IPS-NIHi7 (cell line): ENCODE results near the gene DUSP5.
A peak's percentile ranks its signal among the peaks of the same experiment; 100 is the strongest.
"Not testable (repeated sequence)": the region's sequence is repeated elsewhere in the genome, so short reads cannot be mapped to it uniquely, and the experiment has no call there.

Source experiments
- DNase-seq: peaks from one replicate; pipeline ENCODE4 v3.0.0; 2012; ENCODE audit warnings: mixed read lengths; ENCODE audit errors: extremely low spot score

The DUSP5 gene, protein sequence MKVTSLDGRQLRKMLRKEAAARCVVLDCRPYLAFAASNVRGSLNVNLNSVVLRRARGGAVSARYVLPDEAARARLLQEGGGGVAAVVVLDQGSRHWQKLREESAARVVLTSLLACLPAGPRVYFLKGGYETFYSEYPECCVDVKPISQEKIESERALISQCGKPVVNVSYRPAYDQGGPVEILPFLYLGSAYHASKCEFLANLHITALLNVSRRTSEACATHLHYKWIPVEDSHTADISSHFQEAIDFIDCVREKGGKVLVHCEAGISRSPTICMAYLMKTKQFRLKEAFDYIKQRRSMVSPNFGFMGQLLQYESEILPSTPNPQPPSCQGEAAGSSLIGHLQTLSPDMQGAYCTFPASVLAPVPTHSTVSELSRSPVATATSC

DNA sequence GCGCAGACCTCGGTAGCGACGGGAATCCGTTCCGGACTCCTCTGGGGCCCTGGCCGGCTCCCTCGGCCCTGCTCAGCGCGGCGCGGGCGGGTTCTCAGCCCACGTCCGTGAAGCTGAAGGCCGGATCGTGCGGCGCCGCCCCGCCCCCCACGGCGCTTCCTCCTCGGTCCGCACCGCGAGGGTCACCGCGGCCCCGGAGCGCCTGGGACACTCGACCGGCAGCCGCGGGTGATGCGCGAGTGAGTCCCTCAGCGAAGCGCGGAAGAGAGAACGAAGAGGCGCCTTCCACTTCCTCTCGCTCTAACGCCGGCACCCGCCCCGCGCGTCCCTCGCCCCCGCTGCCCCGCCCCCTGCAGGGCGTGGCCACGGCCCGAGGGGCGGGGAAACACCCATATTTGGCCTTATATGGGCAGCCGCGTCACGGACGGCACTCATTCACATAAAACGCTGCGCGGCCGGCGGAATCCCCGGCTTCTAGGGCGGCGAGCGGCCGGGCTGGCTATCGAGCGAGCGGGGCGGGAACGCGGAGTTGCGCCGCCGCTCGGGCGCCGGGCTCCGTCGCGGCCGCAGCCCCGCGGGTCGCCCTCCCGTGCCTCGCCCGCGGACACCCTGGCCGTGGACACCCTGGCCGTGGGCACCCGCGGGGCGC is at the start of gene DUSP5:
TSS of gene DUSP5 (plus strand) at position 470 of the 649 bp plus-strand sequence. CDS start 215 bp downstream, outside the sequence.
- DNase-seq: peak; percentile 86

DNA sequence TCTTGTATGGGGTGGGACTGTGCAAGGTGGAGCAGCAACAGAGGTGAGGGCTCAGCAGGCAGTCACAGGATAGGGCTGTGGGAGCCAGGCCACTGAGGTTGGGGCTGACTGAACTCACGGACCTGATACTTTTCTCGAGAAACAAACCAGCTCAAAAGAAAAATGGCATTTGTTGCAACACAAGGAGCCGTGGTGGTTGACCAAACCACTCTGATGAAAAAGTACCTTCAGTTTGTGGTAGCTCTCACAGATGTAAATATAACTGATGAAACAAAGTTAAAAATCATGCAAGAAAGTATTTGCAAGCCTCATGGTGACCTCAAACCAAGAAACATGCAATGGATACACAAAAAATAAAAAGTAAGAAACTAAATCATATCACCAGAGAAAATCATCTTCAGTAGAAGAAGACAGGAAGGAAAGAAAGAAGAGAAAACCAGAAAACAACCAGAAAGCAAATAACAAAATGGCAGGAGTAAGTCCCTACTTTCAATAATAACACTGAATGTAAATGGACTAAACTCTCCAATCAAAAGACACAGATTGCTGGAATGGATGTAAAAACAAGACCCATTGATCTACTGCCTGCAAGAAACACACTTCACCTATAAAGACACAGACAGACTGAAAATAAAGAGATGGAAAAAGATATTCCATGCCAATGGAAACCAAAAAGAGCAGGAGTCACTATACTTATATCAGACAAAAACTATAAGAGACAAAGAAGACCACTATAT is 48.9 kb upstream of the DUSP5 start:
- DNase-seq: no peak

DNA sequence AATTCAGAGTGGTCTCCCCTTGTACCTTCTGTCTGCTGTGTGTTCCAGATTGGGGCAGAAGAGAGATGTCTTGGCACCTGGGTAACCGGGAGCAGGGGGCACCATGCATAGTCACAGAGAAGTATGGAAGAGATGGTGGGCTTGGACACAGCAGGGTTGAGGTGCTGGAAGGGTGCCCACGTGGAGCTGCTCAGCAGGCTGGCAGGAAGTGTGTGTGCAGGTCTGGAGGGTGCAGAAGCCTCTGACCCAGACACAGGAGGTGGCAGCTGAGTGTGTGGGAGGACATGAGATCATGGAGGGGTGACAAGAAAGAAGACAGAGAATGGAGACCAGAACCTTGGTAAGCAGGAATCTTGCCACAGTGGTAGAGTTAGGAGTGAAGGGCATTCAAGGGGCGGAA is 42.3 kb upstream of the DUSP5 start:
- no peak for DNase-seq

DNA sequence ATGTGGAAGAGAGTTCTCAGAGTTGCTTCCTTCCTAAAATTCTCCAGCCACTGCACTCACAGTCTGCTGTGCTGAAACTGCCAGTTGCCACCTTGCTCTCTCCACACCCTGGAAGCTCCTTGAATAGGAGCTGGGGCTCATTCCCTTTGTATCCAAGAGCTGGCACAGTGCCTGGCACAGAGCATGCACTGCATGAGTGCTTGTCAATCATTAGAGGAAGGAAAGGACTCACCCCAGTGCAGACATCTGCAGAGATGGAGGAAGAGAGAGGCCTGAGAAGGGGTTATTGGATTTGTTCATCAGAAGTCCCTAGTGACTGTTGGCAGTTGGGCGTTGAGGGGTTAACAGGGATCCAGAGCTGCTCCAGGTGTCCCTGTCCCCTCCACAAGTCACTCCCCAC is 41.7 kb upstream of the DUSP5 start:
- DNase-seq: no peak

DNA sequence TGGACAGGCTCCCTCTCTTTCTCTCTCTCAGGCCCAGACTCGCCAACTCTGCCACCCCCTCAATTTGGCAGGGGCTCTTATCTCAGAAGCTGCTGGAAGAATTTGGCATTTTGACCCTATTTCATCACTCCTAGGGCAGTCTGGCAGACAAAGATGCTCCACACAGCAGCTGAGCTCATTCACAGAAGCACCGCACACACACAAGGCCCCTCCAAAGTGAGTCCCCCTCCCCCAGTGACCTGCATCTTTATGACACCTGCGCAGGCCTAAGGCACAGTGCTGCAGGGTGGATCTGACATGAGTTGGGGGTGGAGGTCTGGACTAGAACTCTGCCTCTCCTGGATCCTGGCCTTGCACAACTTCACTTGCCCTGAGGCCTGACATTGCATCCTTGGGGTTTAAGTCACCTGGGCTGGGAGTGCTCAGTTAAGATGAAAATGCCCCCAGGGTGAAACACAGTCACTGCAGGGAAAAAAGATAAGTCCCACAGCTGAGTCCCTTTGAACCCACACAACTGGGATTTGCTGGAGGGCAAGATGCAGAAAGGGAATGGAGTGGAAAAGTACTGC is 41.1 kb upstream of the DUSP5 start:
- no peak for DNase-seq

DNA sequence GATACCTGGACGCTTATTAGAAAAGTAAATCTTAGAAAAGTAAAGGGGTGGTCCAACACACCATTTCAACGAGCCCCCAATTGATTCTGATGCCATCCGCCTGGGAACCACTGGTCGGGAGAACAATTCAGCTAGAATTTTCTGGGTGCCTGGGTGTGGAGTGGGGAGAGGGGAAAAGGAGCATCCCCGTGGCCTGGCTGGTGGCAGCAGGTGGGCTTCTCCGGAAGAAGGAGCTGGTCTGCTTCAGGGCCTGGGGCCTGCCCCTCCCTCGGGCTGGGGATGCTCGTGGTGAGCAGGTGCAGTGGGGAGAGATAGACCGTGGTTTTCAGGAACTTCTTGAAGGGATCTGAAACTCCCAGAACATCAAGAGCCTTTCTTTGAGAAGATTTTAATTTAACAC is 39.9 kb upstream of the DUSP5 start:
- DNase-seq: no peak

DNA sequence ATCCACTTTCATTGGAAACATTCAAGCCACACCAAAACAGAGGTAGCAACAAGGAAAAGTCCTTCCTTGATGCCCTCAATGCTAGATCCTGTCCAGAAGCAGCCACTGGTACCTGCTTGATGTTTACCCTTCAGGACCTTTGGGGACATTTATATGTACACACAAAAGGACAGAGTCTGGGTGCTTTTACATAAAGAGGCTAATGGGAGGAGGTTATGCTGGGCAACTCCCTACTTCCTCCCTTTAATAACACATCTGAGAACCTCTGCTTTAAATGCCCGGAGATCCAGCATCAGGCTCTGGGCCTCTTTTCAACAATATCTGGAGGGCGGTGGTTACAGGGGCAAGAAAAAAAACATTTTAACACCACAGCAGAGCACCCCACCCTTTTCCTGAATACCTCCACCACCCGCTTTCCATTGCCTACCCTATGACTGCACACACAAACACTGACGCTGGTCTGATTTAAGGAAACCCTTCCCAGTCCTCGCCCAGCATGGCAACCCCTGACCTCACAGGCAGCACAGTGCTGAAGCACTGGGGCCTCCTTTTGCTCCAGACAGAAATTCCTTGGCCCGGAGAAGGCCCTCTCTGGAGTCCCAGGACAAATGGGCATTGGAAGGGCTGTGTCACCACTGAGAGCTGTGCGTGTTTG is 39.3 kb upstream of the DUSP5 start:
- no peak for DNase-seq

DNA sequence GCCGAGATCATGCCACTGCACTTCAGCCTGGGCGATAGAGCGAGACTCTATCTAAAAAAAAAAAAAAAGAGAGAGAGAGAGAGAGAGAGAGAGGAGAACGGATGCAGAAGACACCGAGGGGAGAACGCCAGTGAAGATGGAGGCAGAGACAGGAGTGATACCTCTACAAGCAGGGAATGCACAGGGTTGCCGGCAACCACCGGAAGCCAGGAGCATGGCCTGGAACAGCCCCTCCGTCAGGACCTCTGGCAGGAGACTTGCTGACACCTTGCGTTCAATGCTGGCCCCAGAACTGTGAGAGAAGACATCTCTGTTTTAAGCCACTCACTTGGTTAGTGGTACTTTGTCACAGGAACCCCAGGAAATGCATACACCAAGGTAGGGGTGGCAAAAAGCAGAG is 38.1 kb upstream of the DUSP5 start:
- DNase-seq: no peak

DNA sequence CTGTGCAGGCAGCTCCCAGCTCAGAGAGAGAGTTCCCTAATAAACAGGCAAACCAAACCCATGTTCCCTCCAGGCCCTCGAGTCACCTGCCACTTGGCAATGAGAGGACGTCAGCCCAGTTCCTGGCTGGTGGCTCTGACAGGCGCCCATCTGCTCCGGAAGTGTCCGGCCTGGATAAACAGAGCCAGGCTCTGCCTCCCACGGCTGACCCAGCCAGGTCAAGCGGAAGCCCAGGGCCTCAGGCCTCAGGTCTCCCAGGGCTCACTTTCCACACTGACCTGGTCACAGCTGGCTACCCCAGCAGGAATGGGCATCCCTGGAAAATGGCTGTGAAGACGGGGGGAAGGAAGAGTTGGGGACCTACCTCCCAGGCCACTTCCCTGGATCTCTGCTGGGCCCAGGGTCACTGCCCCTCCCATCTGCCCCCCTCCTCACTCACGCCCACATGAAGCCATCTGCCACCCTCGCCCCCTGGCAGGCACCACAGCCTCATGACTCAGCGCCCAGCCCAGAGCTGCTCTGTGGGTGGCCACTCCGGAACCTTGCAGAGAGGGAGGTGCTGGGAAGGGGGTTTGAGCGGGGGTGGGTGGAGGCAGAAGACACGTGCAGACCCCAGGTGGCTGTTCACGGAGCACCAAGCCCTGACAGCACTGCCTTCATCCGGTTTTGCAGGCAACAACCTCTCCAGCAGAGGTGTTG is 37.4 kb upstream of the DUSP5 start:
- DNase-seq: no peak

DNA sequence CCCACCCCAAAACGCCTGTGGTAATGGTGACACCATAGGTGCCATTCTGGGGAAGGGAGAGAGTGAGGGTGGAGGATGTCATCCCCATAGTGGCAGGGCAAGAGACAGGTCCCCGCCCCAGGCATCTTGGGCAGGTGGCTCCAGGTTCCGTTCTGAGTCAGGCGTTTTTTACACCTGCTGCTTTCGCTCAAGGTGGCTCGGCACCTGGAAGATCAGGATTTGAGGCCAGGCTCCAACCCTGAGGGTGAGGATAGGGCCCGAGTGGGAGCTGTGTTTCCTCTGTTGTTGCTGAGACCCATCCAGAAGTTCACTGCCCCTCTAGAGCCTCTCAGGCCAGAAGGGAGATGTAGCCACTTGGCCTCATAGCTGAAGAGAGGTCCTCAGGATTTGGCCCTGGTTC is 36.6 kb upstream of the DUSP5 start:
- no peak for DNase-seq

DNA sequence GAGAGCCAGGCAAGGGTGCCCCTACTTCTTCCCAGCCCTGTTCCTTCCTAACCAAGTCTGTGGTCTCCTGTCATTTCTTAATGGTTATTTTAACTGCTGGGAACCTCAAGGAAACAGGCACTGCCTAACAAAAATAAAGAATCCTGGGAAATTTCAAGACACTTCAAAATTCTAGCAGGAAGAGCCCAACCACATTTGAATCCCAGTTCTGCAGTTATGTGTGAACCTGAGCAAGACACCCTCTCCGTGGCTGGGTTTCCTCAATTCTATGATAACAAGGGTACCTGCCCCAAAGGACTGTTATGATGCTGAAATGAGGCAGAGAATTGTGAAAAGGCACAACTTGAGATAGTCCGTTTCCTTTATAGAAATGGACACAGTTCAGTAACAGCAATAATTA is 36.2 kb upstream of the DUSP5 start:
- DNase-seq: no peak

DNA sequence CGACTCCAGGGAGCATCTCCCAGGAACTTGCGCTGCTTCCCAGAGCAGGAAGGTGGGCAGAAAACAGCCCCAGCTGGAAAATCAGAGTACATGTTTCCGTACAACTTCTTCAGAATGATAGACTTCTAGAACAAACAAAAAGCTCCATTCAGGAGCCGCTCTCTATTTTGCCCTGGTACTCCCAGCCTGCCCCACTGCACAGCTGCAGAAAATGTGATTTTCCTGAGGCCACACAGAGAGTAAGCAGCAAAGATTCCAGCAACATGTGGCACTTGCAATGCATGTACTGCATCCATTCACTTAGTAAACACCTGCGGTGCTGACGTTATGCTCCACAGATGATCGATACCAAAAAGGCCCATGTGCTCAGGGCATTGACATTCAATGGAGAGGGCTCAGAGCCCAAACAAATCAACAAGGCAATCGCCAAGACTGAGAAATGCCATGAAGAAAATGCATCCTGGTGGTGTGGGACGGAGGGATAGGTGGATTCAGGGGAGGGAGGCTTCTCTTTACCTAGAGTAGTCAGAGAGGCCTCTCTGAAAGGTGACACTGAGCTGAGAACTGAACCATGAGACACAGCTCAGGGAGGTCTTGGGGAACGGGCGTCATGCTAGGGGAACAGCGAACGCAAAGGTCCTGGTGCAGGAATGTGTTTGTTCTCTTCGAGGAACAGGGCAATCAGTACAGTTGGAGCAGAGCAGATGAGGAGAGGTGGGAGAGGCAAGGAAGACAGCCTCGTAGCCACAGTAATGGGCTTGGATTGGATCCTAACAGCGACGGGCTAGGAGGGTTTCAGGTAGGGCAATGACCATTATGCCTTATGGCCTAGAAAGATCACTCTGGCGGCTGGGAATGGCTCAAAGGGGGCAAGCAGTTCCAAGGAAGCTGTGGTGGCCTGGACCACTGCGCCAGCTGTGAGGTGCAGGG is 35.3 kb upstream of the DUSP5 start:
- no peak for DNase-seq

DNA sequence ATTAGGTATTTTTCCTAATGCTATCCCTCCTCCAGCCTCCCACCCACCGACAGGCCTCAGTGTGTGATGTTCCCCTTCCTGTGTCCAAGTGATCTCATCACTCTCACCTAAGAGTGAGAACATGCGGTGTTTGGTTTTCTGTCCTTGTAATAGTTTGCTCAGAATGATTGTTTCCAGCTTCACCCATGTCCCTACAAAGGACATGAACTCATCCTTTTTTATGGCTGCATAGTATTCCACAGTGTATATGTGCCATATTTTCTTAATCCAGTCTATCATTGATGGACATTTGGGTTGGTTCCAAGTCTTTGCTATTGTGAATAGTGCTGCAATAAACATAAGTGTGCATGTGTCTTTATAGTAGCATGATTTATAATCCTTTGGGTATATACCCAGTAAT is 29.4 kb upstream of the DUSP5 start:
- not testable (repeated sequence) for DNase-seq

DNA sequence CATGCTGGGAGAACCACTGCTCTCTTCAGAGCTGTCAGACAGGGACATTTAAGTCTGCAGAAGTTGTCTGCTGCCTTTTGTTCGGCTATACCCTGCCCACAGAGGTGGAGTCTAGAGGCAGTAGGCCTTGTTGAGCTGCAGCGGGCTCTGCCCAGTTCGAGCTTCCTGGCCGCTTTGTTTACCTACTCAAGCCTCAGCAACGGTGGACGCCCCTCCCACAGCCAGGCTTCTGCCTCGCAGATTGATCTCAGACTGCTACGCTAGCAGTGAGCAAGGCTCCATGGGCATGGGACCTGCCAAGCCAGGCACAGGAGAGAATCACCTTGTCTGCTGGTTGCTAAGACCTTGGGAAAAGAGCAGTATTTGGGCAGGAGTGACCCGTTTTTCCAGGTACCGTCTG is 27.2 kb upstream of the DUSP5 start:
- DNase-seq: not testable (repeated sequence)

DNA sequence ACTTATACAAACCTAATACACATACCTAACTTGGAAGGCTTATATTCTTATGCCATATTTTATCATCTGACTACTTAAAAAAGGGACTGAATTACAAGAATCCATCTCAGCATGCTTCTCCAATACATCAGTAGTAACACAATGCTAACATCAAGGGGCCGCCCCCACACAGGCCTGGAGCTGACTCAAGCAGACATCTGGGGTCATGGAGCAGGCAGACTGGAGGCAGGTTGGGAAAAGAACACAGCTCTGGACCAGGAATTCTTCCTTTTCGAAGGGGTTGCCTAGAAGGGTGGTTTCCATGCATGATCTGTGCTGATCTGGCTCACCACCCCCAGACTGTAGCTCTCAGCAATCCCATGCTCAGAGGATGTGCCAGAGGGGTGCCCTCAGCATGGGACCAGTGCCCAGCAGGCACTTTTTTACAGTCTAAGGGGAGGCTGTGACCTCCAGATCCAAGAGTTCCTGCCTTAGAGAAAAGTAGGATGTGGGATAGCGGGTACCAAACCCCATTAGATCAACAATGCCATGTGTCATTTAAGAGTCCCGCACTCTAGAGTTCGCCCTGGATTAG is 26.1 kb upstream of the DUSP5 start:
- no peak for DNase-seq

DNA sequence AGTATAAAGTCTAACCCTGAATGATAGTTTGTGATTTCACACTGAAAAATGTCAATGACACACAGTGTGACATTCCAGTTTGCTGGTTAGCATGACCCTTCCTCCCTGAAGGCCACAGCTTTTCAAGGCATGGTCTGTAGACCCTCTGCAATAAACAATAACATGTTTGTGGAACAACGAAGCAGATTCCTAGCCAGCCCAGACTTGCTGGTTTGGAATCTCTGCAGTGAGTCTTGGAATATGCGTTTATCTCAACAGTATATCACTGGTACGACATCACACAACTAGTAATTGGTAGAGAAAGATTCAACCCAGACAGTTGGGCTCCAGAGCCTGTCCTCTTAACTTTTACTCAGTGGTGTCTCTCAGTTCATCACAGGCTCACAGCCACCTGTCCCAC is 23.7 kb upstream of the DUSP5 start:
- DNase-seq: no peak

DNA sequence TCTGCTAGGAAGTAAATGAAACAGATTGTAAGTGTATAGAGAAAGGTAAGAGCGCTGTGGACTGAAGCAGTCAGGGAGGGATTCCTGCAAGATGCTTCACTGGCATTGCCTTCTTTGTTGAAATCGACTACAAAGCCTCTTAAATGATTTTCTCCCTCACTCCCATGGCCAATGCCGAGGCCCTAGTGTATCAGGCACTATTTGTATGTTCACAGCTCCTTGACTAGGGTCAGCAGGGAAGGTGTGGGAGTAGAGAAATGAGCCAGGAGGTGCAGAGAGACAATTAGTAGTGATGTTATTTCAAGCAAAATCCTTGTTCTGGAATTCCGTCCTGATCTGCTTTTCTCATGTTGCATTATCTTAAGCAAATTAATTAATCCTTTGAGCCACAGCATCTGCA is 22.9 kb upstream of the DUSP5 start:
- DNase-seq: no peak

DNA sequence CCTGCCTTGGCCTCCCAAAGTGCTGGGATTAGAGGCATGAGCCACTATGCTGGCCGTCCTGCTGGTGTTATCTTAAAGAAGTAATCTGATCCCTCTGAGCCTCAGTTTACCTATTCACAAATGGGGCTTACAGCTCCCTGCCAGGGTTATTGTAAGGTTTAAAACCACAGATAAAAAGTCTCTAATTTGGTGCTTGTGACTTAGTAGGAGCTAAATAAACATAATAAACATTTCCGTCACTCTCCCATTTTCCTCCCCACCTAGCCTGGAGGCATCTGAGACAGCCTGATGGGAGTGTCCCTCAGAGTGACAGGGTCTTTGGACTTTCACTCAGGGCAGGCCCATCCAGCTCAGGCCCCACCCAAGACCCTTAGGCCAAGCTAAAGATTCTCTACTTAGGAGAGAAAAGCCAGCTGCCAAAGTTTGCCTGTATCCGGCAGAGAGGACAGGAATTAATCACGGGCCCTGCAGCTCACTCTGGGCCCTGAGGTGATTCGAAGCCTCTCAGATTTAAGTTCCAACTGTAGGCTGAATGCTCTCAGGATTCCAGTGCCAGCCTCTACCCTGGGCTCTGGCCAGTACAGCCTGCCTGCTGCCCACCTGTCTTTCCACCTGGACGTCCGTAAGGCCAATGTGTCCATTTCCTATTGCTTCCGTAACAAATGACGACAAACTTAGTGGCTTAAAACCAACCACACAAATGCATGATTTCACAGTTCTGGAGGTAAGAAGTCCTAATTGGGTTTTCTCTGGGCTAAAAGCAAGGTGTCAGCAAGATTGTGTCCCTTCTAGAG is 21.8 kb upstream of the DUSP5 start:
- no peak for DNase-seq

DNA sequence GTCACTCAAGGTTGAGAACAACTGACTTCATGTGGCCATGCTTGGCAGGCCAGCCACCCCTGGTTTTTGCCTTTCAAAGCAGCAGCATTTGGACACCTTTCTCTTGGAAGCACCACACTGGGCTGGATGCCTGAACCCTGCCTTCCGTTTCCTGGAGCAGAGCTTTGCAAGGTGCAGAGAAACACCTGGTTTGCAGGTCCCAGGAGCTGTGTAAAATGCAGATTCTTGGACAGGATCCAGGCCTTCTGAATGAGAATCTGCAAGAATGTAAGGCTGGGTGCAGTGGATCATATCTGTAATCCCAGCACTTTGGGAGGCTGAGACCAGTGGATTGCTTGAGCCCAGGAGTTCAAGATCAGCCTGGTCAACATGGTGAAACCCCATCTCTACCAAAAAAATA is 18.0 kb upstream of the DUSP5 start:
- no peak for DNase-seq
